ENCODE results near the gene COL4A2.

GRCh38 chr13:110277357-110277975 lies 29.6 kb upstream of the COL4A2 start:
- TF ChIP-seq POLR2AphosphoS5 (IDR thresholded peaks at IDR 0.05; ENCODE audit: borderline replicate concordance, low read depth, low read length): no peak
- TF ChIP-seq FOXP2 (optimal IDR thresholded peaks at IDR 0.05; ENCODE audit: control extremely low read depth, extremely low read length, insufficient read depth): no peak
